Psoas muscle (tissue), 8 donors: ENCODE results near the gene MPND. TPM values are rescaled to one million over a fixed set of nuclear protein-coding genes. Genes with fewer than 3 reads are reported as not detected.
A peak's percentile ranks its signal among the peaks of the same experiment; 100 is the strongest.

ENCODE experiments used
- ATAC-seq, 4 donors: fragments of 200-7000 bp; cut with Tn5 transposase; one replicate each; pipeline ENCODE4 v1.9.1; 2020; ENCODE audit warnings: moderate library complexity in 3 of 4, mild to moderate bottlenecking in 2 of 4
- DNase-seq, 2 donors: peaks; one replicate each; pipeline ENCODE4 v3.0.0-alpha.2; 2020
- H3K27ac ChIP-seq: fragments of 200-600 bp; one replicate; pipeline ENCODE4 v1.8.0; 2022
- H3K27me3 ChIP-seq, 3 donors: fragments of 200-600 bp in 1 of 3; one replicate each; pipeline versions ENCODE4 v1.6.1 to v1.8.0; 2013 to 2022; ENCODE audit warnings: low read length in 2 of 3, mild to moderate bottlenecking in 2 of 3, moderate library complexity in 1 of 3; ENCODE audit not compliant: insufficient read depth in 3 of 3
- H3K36me3 ChIP-seq, 2 donors: fragments of 200-600 bp in 1 of 2; one replicate each; pipeline versions ENCODE4 v1.6.1 to v1.8.0; 2013 to 2022; ENCODE audit warnings: low read depth in 1 of 2, mild to moderate bottlenecking in 1 of 2, moderate library complexity in 1 of 2; ENCODE audit not compliant: insufficient read depth in 1 of 2
- H3K4me1 ChIP-seq: fragments of 200-600 bp; one replicate; pipeline ENCODE4 v1.8.0; 2022
- H3K4me3 ChIP-seq: fragments of 200-600 bp; one replicate; pipeline ENCODE4 v1.8.0; 2022; ENCODE audit warnings: mild to moderate bottlenecking
- H3K9me3 ChIP-seq: fragments of 200-600 bp; one replicate; pipeline ENCODE4 v1.8.0; 2022
- WGBS, 3 donors: extraction: QIAGEN DNeasy Blood & Tissue Kit; methylation state at CpG; one replicate each; pipeline versions ENCODE4 v1.1.6 to v1.1.7; 2013; 5-methylcytosine and 5-hydroxymethylcytosine counted together
- intact Hi-C, 2 donors: fragments of 100-400 bp; cut with DNase I; formaldehyde crosslinking; loops; one replicate each; pipeline versions ENCODE4 v1.11.0 to v1.14.2; 2022
- polyA plus RNA-seq, 3 donors: library from polyadenylated mRNA; stranded (reverse); fragments of 200-250 nt; gene quantifications; one replicate each; pipeline ENCODE4 v1.2.3, GENCODE V29; 2013
- total RNA-seq, 4 donors: library from RNA; stranded (reverse); fragmentation: NEBNext Ultra II Directional in 2 of 4; extraction: Animal tissue kit (Norgen Biotek cat#: 25700) in 2 of 4; gene quantifications; one replicate each; pipeline versions ENCODE4 v1.2.1 to v1.2.4, GENCODE V29; 2021 to 2023
- TF ChIP-seq, protein P1 (sequence below): fragments of 200-600 bp; IDR thresholded peaks from one replicate; pipeline ENCODE4 v1.8.0; 2022; ENCODE audit warnings: antibody characterized with exemption
- donor health status: healthy with polysubstance abuse.
- donor health status: DM: no; HTN: no; CAD: no; lungs with moderate emphysema.
- donor health status: Bipolar disorder and iron deficiency.
- donor health status: healthy.
- donor health status: DM: yes; HTN: yes; CAD: no.
- donor health status: DM: no; HTN: no; CAD: no.
- donor health status: DM: no; HTN: no; CAD: no.
- donor health status: DM: yes; HTN: yes; CAD: no.

The MPND gene
- total and polyA plus RNA-seq, 7 donors = 7.4 to 16.4 (median 10.3) TPM

DNA sequence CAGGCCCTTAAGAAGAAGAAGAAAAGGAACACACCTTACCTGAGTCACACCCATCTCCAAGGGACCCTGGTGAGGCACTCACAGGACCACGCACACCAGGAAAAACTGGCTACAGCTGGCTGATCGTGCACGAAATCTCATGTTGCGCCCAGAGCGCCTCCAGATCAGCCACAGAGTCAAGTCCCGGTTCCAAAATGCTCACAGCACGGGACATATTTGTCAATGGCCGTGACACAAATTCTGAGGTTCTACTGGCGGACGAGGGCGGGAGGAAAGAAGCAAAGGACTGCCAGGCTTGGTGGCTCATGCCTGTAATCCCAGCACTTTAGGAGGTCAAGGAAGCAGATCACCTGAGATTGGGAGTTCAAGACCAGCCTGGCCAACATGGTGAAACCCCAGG is 35.5 kb downstream of the MPND start:
- H3K4me3 ChIP-seq = no peak overlapping the region
- 58 to 72% (median 62%) methylated on average over 11 of the region's 11 CpGs for WGBS, 3 donors
- no peaks in the 10 kb centered on the region for H3K9me3 ChIP-seq
- H3K27me3 ChIP-seq = no peaks in the 10 kb centered on the region
- TF ChIP-seq, protein P1, sequence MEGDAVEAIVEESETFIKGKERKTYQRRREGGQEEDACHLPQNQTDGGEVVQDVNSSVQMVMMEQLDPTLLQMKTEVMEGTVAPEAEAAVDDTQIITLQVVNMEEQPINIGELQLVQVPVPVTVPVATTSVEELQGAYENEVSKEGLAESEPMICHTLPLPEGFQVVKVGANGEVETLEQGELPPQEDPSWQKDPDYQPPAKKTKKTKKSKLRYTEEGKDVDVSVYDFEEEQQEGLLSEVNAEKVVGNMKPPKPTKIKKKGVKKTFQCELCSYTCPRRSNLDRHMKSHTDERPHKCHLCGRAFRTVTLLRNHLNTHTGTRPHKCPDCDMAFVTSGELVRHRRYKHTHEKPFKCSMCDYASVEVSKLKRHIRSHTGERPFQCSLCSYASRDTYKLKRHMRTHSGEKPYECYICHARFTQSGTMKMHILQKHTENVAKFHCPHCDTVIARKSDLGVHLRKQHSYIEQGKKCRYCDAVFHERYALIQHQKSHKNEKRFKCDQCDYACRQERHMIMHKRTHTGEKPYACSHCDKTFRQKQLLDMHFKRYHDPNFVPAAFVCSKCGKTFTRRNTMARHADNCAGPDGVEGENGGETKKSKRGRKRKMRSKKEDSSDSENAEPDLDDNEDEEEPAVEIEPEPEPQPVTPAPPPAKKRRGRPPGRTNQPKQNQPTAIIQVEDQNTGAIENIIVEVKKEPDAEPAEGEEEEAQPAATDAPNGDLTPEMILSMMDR = no peak
- peak overlapping the region; percentile 85 for H3K27ac ChIP-seq
- peak in 2 of 4 donors; percentile 0 to 1 for ATAC-seq
- DNase-seq = peak in 1 of 2 donors; percentile 16
- peaks cover 0 to 8% of the 10 kb centered on the region in 2 donors for H3K36me3 ChIP-seq
- peaks cover 64% of the 10 kb centered on the region for H3K4me1 ChIP-seq
- intact Hi-C loops = no loop called here

DNA sequence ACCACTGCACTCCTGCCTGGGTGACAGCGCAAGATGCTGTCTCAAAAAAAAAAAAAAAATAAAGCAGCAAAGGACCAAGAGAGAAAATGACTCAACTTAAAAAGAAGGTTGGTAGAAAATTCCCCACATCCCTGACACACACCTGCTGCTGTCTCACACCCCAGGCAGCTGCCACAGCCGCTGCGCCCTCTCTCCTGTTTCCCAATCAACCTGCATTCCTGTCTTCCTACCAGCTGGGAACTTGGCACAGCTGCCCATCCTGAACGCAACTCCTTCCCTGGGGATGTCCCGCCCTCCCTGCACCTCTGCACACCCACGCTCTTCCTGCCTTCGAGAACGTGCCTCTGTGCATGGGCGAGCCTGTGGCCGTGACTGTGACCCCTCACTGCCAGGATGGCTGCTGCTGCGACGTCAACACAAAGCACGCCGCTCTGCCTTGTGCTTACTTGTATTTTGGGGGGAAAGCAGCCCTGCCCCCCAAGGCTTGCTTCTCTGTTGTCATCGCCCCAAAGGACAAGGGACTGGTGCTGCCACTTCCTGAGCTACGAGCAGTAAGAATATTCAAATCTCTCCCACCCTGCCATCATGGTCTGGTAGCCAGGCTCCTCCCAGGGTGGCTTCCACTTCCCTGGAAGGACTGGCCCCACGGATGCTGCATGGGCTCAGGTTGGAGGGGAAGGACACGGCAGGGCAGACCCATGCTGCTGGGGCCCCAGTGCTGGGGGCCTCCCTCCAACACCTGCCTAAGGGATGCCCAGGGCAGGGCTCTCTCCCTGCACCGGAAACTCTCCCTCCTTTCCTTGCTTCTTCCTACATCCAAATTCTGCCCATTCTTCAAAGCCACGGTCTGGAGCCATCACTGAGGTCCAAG is 36.3 kb downstream of the MPND start:
- Histone ChIP-seq H3K9me3 (no peaks in the 10 kb centered on the region), H3K27me3 (no peaks in the 10 kb centered on the region), H3K36me3 (peaks cover 0 to 15% of the 10 kb centered on the region in 2 donors), H3K4me1 (peaks cover 57% of the 10 kb centered on the region), H3K4me3 (no peak overlapping the region), H3K27ac (peak overlapping the region; percentile 85)
- DNase-seq = peak; percentile 84 to 93
- WGBS, 3 donors = 16 to 24% (median 18%) methylated on average over 19 to 20 of the region's 20 CpGs
- TF ChIP-seq, protein P1 = no peak
- intact Hi-C loops = no loop called here
- peak; percentile 73 to 77 (median 74) for ATAC-seq

DNA sequence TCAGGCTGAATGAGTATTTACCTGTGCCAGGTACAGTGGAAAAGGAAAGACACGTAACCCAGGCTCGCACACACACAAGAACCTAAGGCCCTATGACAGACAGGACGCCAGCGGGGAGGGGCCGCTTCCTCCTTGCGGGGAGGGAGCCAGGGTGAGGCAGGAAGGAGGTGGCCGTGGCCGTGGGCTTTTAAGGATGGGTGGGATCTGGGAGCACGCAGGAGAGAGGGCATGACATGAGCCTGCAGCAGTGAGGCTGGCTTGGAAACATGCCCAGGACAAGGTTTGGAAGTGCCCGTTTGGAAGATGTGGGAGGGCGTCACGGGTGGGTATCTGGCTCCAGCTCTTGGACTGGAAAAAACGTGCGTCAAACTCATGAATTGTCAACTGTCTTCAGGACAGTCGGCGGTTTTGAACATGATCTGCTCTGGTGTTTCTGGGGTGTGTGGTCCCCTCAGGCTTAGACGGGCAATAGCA is 36.9 kb downstream of the MPND start:
- Histone ChIP-seq H3K4me3 (no peak overlapping the region), H3K4me1 (peaks cover 51% of the 10 kb centered on the region), H3K36me3 (peaks cover 0 to 20% of the 10 kb centered on the region in 2 donors), H3K9me3 (no peaks in the 10 kb centered on the region), H3K27ac (peak overlapping the region; percentile 85), H3K27me3 (no peaks in the 10 kb centered on the region)
- WGBS, 3 donors = 30 to 50% (median 33%) methylated on average over 17 of the region's 17 CpGs
- peak in 1 of 4 donors; percentile 6 for ATAC-seq
- peak; percentile 54 to 74 for DNase-seq
- intact Hi-C loops = no loop called here
- TF ChIP-seq, protein P1 = no peak

DNA sequence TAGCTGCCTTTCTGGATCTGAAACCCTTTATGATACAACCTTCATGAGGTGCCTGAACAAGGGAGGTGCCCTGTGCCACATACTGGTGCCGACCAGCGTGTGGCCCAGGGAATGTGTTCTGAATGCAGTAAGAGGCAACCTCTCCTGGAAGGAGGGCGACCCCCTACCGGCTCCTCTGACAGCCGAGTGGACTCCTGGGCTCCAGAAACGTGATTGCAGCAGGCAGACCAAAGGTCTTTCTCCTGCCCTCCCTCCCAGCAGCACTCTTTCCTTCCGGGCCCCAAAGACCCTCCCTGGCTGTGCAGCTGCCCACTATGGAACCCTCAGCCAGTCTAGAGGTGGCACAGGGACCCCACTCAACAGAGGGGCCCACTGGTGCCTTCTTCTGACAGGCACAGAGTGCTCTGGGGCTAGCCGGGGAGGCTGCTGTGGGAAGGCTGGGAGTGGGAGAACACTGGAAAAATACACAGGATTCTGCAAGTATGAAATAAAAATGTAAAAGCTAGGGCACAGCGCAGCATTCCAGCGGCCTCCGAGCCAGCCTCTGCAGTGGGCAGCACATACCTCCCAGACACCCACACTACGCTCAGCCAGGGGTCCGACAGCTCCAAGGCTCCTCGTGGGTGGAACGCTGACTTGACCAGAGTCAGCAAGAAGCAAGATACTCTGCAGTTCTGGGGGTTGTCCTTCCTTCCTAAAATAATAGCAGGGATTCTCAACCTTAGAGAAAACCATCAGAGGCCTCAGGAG is 42.1 kb downstream of the MPND start:
- H3K36me3 ChIP-seq = peaks cover 0 to 27% of the 10 kb centered on the region in 2 donors
- H3K9me3 ChIP-seq = no peaks in the 10 kb centered on the region
- peak overlapping the region; percentile 30 for H3K27ac ChIP-seq
- H3K27me3 ChIP-seq = no peaks in the 10 kb centered on the region
- DNase-seq (peak in 1 of 2 donors; percentile 45), ATAC-seq (no peak)
- peaks cover 46% of the 10 kb centered on the region for H3K4me1 ChIP-seq
- intact Hi-C loops = no loop called here
- no peak overlapping the region for H3K4me3 ChIP-seq
- 79 to 84% (median 81%) methylated on average over 15 of the region's 15 CpGs for WGBS, 3 donors
- TF ChIP-seq, protein P1 = no peak
